Stimulated activated CD8-positive, alpha-beta memory T cell treated with anti-CD3 and anti-CD28 coated beads, Interleukin-7, amount 100 ng/mL, for 24 hours (primary cell): ENCODE results near the gene UBE2S.
"Not testable (repeated sequence)": the region's sequence is repeated elsewhere in the genome, so short reads cannot be mapped to it uniquely, and the experiment has no call there.

ENCODE experiments used
- DNase-seq: peaks from one replicate; pipeline ENCODE4 v3.0.0-alpha.2; 2020; ENCODE audit warnings: low read depth

Gene UBE2S

GRCh38 chr19:55406091-55406825 lies 1.3 kb downstream of the UBE2S start:
- no peak for DNase-seq

- no peak for DNase-seq
Measured at GRCh38 chr19:55405638-55406037, 1.9 kb downstream of the UBE2S start.

- no peak for DNase-seq
Measured at GRCh38 chr19:55402509-55402908, 5.1 kb downstream of the UBE2S start.

GRCh38 chr19:55401390-55401789 lies 6.2 kb downstream of the UBE2S start:
- not testable (repeated sequence) for DNase-seq

- DNase-seq, result no peak
Measured at GRCh38 chr19:55400281-55401087, 7.1 kb downstream of the UBE2S start.

GRCh38 chr19:55398200-55398925 lies 9.2 kb downstream of the UBE2S start:
- DNase-seq, result no peak

GRCh38 chr19:55392820-55393761 lies 14.5 kb downstream of the UBE2S start:
- no peak for DNase-seq

- DNase-seq, result no peak
Measured at GRCh38 chr19:55391702-55392615, 15.6 kb downstream of the UBE2S start.

- DNase-seq, result no peak
Measured at GRCh38 chr19:55391191-55391670, 16.4 kb downstream of the UBE2S start.

GRCh38 chr19:55390461-55390880 lies 17.1 kb downstream of the UBE2S start:
- DNase-seq, result no peak

- no peak for DNase-seq
Measured at GRCh38 chr19:55389386-55390317, 17.9 kb downstream of the UBE2S start.

GRCh38 chr19:55387736-55388497 lies 19.7 kb downstream of the UBE2S start:
- no peak for DNase-seq

GRCh38 chr19:55386493-55386971 lies 21.1 kb downstream of the UBE2S start:
- DNase-seq, result no peak

GRCh38 chr19:55385724-55386492 lies 21.7 kb downstream of the UBE2S start, which contains the start of gene RPL28:
Gene RPL28 (plus strand): TSS chr19:55385932. CDS start chr19:55386358, 426 bp downstream.
- peak; percentile 96 for DNase-seq

GRCh38 chr19:55384920-55385723 lies 22.5 kb downstream of the UBE2S start:
- peak; percentile 93 for DNase-seq

- DNase-seq, result no peak
Measured at GRCh38 chr19:55384131-55384919, 23.3 kb downstream of the UBE2S start, which contains the start of gene TMEM238. Gene TMEM238 (minus strand): TSS chr19:55384292. CDS start chr19:55384259, 33 bp downstream.
